Panc1 (cell line): ENCODE measurements around the gene BRI3BP.

Experiments used
- CTCF ChIP-seq: fragments of 450-650 bp; IDR thresholded peaks from 2 replicates; pipeline ENCODE4 v1.5.1; 2017; ENCODE audit warnings: mild to moderate bottlenecking
- POLR2AphosphoS5 ChIP-seq: IDR thresholded peaks from 2 replicates; pipeline ENCODE4 v1.6.1; 2012; ENCODE audit warnings: mild to moderate bottlenecking, low read depth, low read length, moderate library complexity
- REST ChIP-seq, 2 experiments: IDR thresholded peaks; 2 replicates each; pipeline ENCODE4 v1.6.1; 2011 to 2012; ENCODE audit warnings: low read depth in 2 of 2, control low read depth in 1 of 2, low read length in 1 of 2, mild to moderate bottlenecking in 1 of 2, moderate library complexity in 1 of 2; ENCODE audit not compliant: insufficient read depth in 1 of 2
- TCF7L2 ChIP-seq: IDR thresholded peaks from 2 replicates; pipeline ENCODE4 v1.6.1; 2011; ENCODE audit warnings: mild to moderate bottlenecking, low read depth, low read length, inconsistent platforms

- TF ChIP-seq CTCF (no peak), REST (IDR thresholded peaks at IDR 0.05; ENCODE audit: insufficient read depth in 1 of 2, low read depth in 2 of 2, low read length in 1 of 2) (no peak), POLR2AphosphoS5 (no peak), TCF7L2 (no peak)
Measured at GRCh38 chr12:124975276-124975675, 18.2 kb upstream of the BRI3BP start.
